SK-N-SH (cell line): ENCODE results near the gene CLEC18A. TPM values are rescaled to one million over a fixed set of nuclear protein-coding genes. Genes with fewer than 3 reads are reported as not detected.

Experiments used
- CTCF ChIA-PET: fragments of 300-600, 350-600 bp; formaldehyde crosslinking; extraction: SDS; loops from one replicate; lab custom pipeline; 2021; lab: Yijun Ruan, JAX
- POLR2A ChIA-PET: fragments of 350-600 bp; sonication (Branson Sonifier 250); formaldehyde crosslinking; extraction: SDS; loops from one replicate; lab custom pipeline; 2020; ENCODE audit warnings: antibody characterized with exemption, inconsistent platforms; lab: Yijun Ruan, JAX
- DNase-seq: peaks from one replicate; pipeline ENCODE4 v3.0.0; 2012
- H2AFZ ChIP-seq: fragments of 200-600 bp; sonication (generic); 2 replicates; pipeline ENCODE4 v1.8.1; 2016; ENCODE audit warnings: antibody characterized with exemption, mild to moderate bottlenecking, low read depth
- H3F3A ChIP-seq: fragments of 200-600 bp; sonication (generic); replicated peaks from 2 replicates; pipeline ENCODE3; 2016; ENCODE audit warnings: antibody characterized with exemption, mild to moderate bottlenecking; ENCODE audit not compliant: insufficient read depth
- H3K27ac ChIP-seq, 2 experiments: fragments of 200-500 bp in 1 of 2; fragments of 200-600 bp in 1 of 2; sonication (Bioruptor generic) in 1 of 2; sonication (generic), shearing (Covaris generic) in 1 of 2; 2 replicates each; pipeline versions ENCODE4 v1.5.1 to v1.6.1; 2014 to 2016; ENCODE audit warnings: low read depth in 2 of 2, inconsistent platforms in 1 of 2, low read length in 1 of 2, mild to moderate bottlenecking in 1 of 2, mixed read lengths in 1 of 2
- H3K27me3 ChIP-seq: fragments of 200-600 bp; sonication (generic), shearing (Covaris generic); 2 replicates; pipeline ENCODE4 v1.6.1; 2016; ENCODE audit warnings: mixed run types; ENCODE audit not compliant: insufficient read depth
- H3K36me3 ChIP-seq, 2 experiments: fragments of 200-500 bp in 1 of 2; fragments of 200-600 bp in 1 of 2; sonication (Bioruptor generic) in 1 of 2; sonication (generic) in 1 of 2; replicated peaks in 1 of 2; 2 replicates each; pipeline versions ENCODE3 to v1.5.1; 2014 to 2016; ENCODE audit warnings: low read length in 1 of 2, mild to moderate bottlenecking in 1 of 2; ENCODE audit not compliant: insufficient read depth in 2 of 2, control insufficient read depth in 1 of 2
- H3K4me1 ChIP-seq, 2 experiments: fragments of 200-500 bp in 1 of 2; fragments of 200-600 bp in 1 of 2; sonication (Bioruptor generic) in 1 of 2; sonication (generic), shearing (Covaris generic) in 1 of 2; 2 replicates each; pipeline versions ENCODE4 v1.5.1 to v1.6.1; 2014 to 2016; ENCODE audit warnings: low read depth in 1 of 2, low read length in 1 of 2, mixed run types in 1 of 2; ENCODE audit not compliant: insufficient read depth in 2 of 2, control insufficient read depth in 1 of 2
- H3K4me2 ChIP-seq: fragments of 200-600 bp; sonication (generic), shearing (Covaris generic); 2 replicates; pipeline ENCODE4 v1.6.1; 2017; ENCODE audit warnings: mixed run types
- H3K4me3 ChIP-seq, 2 experiments: fragments of 200-500 bp in 1 of 2; fragments of 200-600 bp in 1 of 2; sonication (Bioruptor generic) in 1 of 2; sonication (generic), shearing (Covaris generic) in 1 of 2; 2 replicates each; pipeline versions ENCODE4 v1.5.1 to v1.8.1; 2014 to 2016; ENCODE audit warnings: low read depth in 2 of 2, inconsistent platforms in 1 of 2, low read length in 1 of 2, mild to moderate bottlenecking in 1 of 2, mixed read lengths in 1 of 2, moderate library complexity in 1 of 2
- H3K79me2 ChIP-seq: fragments of 200-600 bp; sonication (generic); 2 replicates; pipeline ENCODE4 v1.8.1; 2017; ENCODE audit warnings: mild to moderate bottlenecking; ENCODE audit not compliant: insufficient read depth
- H3K9ac ChIP-seq: fragments of 200-600 bp; sonication (generic); 2 replicates; pipeline ENCODE4 v1.6.1; 2017; ENCODE audit warnings: mixed run types
- H3K9me2 ChIP-seq: fragments of 200-600 bp; sonication (generic); 2 replicates; pipeline ENCODE4 v1.6.1; 2017; ENCODE audit warnings: mixed run types
- H3K9me3 ChIP-seq: fragments of 200-600 bp; sonication (generic); 2 replicates; pipeline ENCODE4 v1.6.1; 2017; ENCODE audit warnings: mixed run types, mild to moderate bottlenecking, moderate library complexity
- H4K20me1 ChIP-seq: fragments of 200-600 bp; sonication (generic); 2 replicates; pipeline ENCODE4 v1.6.1; 2017; ENCODE audit warnings: mild to moderate bottlenecking, mixed run types; ENCODE audit not compliant: insufficient read depth
- CHD2 ChIP-seq: fragments of 150-350 bp; IDR thresholded peaks from 2 replicates; pipeline ENCODE4 v1.6.1; 2018; ENCODE audit warnings: low read length; ENCODE audit not compliant: partially characterized antibody
- EP300 ChIP-seq, 2 experiments: IDR thresholded peaks; 2 replicates each; pipeline versions ENCODE4 v1.4.0 to v1.6.1; 2012; ENCODE audit warnings: borderline replicate concordance in 1 of 2, low read depth in 1 of 2, low read length in 1 of 2
- FOXM1 ChIP-seq: IDR thresholded peaks from 2 replicates; pipeline ENCODE4 v1.4.0; 2012; ENCODE audit warnings: low read depth, mild to moderate bottlenecking
- GATA2 ChIP-seq: sonication (generic); formaldehyde crosslinking; IDR thresholded peaks from 2 replicates; pipeline ENCODE4 v1.5.0; 2020; ENCODE audit warnings: mild to moderate bottlenecking, missing genetic modification reagents
- JUND ChIP-seq: IDR thresholded peaks from 2 replicates; pipeline ENCODE4 v1.4.0; 2012
- MEF2A ChIP-seq: IDR thresholded peaks from 2 replicates; pipeline ENCODE4 v1.4.0; 2012; ENCODE audit warnings: low read depth, borderline replicate concordance
- POLR2AphosphoS5 ChIP-seq: IDR thresholded peaks from 2 replicates; pipeline ENCODE4 v1.6.1; 2012; ENCODE audit warnings: low read depth, low read length
- RAD21 ChIP-seq: IDR thresholded peaks from 2 replicates; pipeline ENCODE4 v1.6.1; 2012; ENCODE audit warnings: mild to moderate bottlenecking, low read length
- RFX5 ChIP-seq: IDR thresholded peaks from 2 replicates; pipeline ENCODE4 v1.6.1; 2012; ENCODE audit warnings: mild to moderate bottlenecking, improper control_type of control experiment, low read length
- SIN3A ChIP-seq: IDR thresholded peaks from 2 replicates; pipeline ENCODE4 v1.6.1; 2012; ENCODE audit warnings: low read depth, mild to moderate bottlenecking, low read length, moderate library complexity, borderline replicate concordance
- SMC3 ChIP-seq: IDR thresholded peaks from 2 replicates; pipeline ENCODE4 v1.6.1; 2012; ENCODE audit warnings: low read depth, low read length, improper control_type of control experiment
- TAF1 ChIP-seq: IDR thresholded peaks from 2 replicates; pipeline ENCODE4 v1.6.1; 2012; ENCODE audit warnings: low read depth, mild to moderate bottlenecking, low read length, moderate library complexity, borderline replicate concordance
- TCF12 ChIP-seq: IDR thresholded peaks from 2 replicates; pipeline ENCODE4 v1.4.0; 2012
- WGBS: methylation state at CpG from one replicate; pipeline ENCODE4 v1.1.6; 2017; ENCODE audit warnings: low lambda C conversion rate; 5-methylcytosine and 5-hydroxymethylcytosine counted together
- polyA plus RNA-seq, 3 experiments: library from polyadenylated mRNA; depleted of rRNA; stranded (reverse); fragments of >200 nt; gene quantifications; 2 replicates each; pipeline ENCODE4 v1.2.3, GENCODE V29; 2012
- TF ChIP-seq, protein P1 (sequence below): IDR thresholded peaks from 2 replicates; pipeline ENCODE4 v1.4.0; 2012; ENCODE audit warnings: low read depth, borderline replicate concordance
- TF ChIP-seq, protein P2 (sequence below): fragments of 200-600 bp; sonication (generic); IDR thresholded peaks from 2 replicates; pipeline ENCODE4 v1.6.1; 2017; ENCODE audit warnings: antibody characterized with exemption, mild to moderate bottlenecking, moderate library complexity
- TF ChIP-seq, protein P3 (sequence below): IDR thresholded peaks from 2 replicates; pipeline ENCODE4; 2012

Gene CLEC18A
- polyA plus RNA-seq, 1 of the 3 experiments (the other 2 are of a cell fraction) = 0.20 TPM

DNA sequence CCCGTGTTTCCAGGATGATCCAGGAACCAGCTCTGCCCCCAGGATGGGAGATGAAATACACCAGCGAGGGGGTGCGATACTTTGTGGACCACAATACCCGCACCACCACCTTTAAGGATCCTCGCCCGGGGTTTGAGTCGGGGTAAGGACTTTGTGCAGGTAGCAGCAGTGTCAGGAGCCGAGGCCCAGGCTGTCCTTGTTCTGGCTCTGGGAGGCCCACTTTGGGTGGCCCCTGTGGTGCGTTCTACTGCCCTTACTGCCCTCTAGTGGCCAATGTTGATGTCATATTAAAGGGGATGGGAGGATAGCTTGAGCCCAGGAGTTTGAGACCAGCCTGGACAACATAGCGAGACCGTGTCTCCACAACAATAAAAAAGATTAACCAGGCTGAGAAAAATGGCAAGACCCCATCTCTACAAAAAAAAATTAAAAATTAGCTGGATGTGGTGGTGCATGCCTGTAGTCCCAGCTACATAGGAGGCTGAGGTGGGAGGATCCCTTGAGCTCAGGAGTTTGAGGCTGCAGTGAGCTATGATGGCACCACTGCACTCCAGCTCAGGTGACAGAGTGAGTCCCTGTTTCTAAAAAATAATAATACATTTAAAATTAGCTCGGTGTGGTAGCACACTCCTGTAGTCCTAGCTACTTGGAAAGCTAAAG, 20.9 kb upstream of the CLEC18A start:
- no peak overlapping the region for H3K9ac ChIP-seq
- no peak overlapping the region for H3K4me2 ChIP-seq
- peak; percentile 75 for TF ChIP-seq RAD21
- no peak for TF ChIP-seq MEF2A
- peak; percentile 61 for TF ChIP-seq SMC3
- TF ChIP-seq FOXM1 = no peak
- TF ChIP-seq, protein P1, sequence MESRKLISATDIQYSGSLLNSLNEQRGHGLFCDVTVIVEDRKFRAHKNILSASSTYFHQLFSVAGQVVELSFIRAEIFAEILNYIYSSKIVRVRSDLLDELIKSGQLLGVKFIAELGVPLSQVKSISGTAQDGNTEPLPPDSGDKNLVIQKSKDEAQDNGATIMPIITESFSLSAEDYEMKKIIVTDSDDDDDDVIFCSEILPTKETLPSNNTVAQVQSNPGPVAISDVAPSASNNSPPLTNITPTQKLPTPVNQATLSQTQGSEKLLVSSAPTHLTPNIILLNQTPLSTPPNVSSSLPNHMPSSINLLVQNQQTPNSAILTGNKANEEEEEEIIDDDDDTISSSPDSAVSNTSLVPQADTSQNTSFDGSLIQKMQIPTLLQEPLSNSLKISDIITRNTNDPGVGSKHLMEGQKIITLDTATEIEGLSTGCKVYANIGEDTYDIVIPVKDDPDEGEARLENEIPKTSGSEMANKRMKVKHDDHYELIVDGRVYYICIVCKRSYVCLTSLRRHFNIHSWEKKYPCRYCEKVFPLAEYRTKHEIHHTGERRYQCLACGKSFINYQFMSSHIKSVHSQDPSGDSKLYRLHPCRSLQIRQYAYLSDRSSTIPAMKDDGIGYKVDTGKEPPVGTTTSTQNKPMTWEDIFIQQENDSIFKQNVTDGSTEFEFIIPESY = no peak
- TF ChIP-seq, protein P2, sequence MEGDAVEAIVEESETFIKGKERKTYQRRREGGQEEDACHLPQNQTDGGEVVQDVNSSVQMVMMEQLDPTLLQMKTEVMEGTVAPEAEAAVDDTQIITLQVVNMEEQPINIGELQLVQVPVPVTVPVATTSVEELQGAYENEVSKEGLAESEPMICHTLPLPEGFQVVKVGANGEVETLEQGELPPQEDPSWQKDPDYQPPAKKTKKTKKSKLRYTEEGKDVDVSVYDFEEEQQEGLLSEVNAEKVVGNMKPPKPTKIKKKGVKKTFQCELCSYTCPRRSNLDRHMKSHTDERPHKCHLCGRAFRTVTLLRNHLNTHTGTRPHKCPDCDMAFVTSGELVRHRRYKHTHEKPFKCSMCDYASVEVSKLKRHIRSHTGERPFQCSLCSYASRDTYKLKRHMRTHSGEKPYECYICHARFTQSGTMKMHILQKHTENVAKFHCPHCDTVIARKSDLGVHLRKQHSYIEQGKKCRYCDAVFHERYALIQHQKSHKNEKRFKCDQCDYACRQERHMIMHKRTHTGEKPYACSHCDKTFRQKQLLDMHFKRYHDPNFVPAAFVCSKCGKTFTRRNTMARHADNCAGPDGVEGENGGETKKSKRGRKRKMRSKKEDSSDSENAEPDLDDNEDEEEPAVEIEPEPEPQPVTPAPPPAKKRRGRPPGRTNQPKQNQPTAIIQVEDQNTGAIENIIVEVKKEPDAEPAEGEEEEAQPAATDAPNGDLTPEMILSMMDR = peak; percentile 87
- TF ChIP-seq RFX5 = no peak
- no peaks in the 10 kb centered on the region for H3K27me3 ChIP-seq
- POLR2A ChIA-PET = no interaction called here
- 69% methylated on average over 11 of the region's 12 CpGs for WGBS
- H3K36me3 ChIP-seq = peaks cover 0 to 21% of the 10 kb centered on the region in 2 experiments
- no peaks in the 10 kb centered on the region for H3K9me3 ChIP-seq
- no peak overlapping the region for H3K27ac ChIP-seq
- H3K4me1 ChIP-seq = no peaks in the 10 kb centered on the region; a peak in 1 of 4 replicates
- peak; percentile 85 for DNase-seq
- H4K20me1 ChIP-seq = no peaks in the 10 kb centered on the region
- CTCF ChIA-PET = interaction anchor here (0.5 to 4.4 kb wide), 44 partner anchors 8 to 219 kb away, joined by 3 to 117 read pairs (median 4); partner anchors contain the start of gene NOB1
- H3F3A ChIP-seq = no peaks in the 10 kb centered on the region
- no peak overlapping the region for H3K4me3 ChIP-seq
- no peak overlapping the region for H2AFZ ChIP-seq
- no peaks in the 10 kb centered on the region for H3K79me2 ChIP-seq
- no peaks in the 10 kb centered on the region for H3K9me2 ChIP-seq

DNA sequence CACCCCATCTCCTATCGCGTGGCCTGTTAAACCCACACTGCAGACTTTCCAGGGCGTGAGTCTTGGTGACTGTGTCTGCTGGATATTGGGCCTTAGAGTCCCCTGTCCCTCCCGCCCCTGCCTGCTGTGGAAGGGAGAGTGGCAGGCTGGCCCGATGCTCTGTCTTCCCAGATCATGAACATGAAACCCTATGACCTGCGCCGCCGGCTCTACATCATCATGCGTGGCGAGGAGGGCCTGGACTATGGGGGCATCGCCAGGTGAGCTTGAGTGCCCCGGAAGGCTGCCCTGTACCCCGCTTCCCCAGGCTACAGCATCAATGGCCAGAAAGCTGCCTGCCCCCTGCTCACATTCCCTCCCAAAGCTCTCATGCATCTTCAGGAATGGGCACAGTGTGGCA, 19.5 kb upstream of the CLEC18A start:
- no peaks in the 10 kb centered on the region for H3K79me2 ChIP-seq
- no peak for TF ChIP-seq SIN3A
- TF ChIP-seq JUND = no peak
- TF ChIP-seq EP300 (IDR thresholded peaks at IDR 0.05; ENCODE audit: borderline replicate concordance in 1 of 2, low read depth in 1 of 2, low read length in 1 of 2) = no peak
- TF ChIP-seq RFX5 = no peak
- TF ChIP-seq TCF12 = no peak
- TF ChIP-seq, protein P3, sequence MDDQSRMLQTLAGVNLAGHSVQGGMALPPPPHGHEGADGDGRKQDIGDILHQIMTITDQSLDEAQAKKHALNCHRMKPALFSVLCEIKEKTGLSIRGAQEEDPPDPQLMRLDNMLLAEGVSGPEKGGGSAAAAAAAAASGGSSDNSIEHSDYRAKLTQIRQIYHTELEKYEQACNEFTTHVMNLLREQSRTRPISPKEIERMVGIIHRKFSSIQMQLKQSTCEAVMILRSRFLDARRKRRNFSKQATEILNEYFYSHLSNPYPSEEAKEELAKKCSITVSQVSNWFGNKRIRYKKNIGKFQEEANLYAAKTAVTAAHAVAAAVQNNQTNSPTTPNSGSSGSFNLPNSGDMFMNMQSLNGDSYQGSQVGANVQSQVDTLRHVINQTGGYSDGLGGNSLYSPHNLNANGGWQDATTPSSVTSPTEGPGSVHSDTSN = no peak
- no peak for TF ChIP-seq CHD2
- TF ChIP-seq GATA2 = no peak
- no peak for TF ChIP-seq TAF1
- TF ChIP-seq, protein P1 = no peak
- TF ChIP-seq POLR2AphosphoS5 = no peak

More for the DNA sequence above, 19.5 kb upstream of the CLEC18A start:
- 72% methylated on average over 6 of the region's 13 CpGs for WGBS
- ChIA-PET POLR2A (no interaction called here), CTCF (interaction anchor here (0.6 to 9.3 kb wide), 3 partner anchors 135 to 170 kb away, joined by 3 to 65 read pairs (median 25); no protein-coding TSS in a partner anchor)
- H4K20me1 ChIP-seq = no peaks in the 10 kb centered on the region
- DNase-seq = no peak
- no peak overlapping the region for H2AFZ ChIP-seq
- no peaks in the 10 kb centered on the region for H3K9me2 ChIP-seq
- H3K4me1 ChIP-seq = no peaks in the 10 kb centered on the region; a peak in 1 of 4 replicates
- no peaks in the 10 kb centered on the region for H3K27me3 ChIP-seq
- no peak overlapping the region for H3K4me3 ChIP-seq
- H3K9ac ChIP-seq = no peak overlapping the region
- H3K36me3 ChIP-seq = peaks cover 0 to 32% of the 10 kb centered on the region in 2 experiments
- no peaks in the 10 kb centered on the region for H3K9me3 ChIP-seq
- no peaks in the 10 kb centered on the region for H3F3A ChIP-seq
- H3K4me2 ChIP-seq = no peak overlapping the region
- H3K27ac ChIP-seq = no peak overlapping the region
